HG02870 (cell line): Measurements from ENCODE around the gene SEC22A.

Source experiments
- ATAC-seq: cut with Tn5 transposase; IDR thresholded peaks from one replicate; pipeline ENCODE4 v1.9.1; 2021; ENCODE audit warnings: mild to moderate bottlenecking, moderate library complexity; ENCODE audit not compliant: unreplicated experiment

SEC22A gene

DNA sequence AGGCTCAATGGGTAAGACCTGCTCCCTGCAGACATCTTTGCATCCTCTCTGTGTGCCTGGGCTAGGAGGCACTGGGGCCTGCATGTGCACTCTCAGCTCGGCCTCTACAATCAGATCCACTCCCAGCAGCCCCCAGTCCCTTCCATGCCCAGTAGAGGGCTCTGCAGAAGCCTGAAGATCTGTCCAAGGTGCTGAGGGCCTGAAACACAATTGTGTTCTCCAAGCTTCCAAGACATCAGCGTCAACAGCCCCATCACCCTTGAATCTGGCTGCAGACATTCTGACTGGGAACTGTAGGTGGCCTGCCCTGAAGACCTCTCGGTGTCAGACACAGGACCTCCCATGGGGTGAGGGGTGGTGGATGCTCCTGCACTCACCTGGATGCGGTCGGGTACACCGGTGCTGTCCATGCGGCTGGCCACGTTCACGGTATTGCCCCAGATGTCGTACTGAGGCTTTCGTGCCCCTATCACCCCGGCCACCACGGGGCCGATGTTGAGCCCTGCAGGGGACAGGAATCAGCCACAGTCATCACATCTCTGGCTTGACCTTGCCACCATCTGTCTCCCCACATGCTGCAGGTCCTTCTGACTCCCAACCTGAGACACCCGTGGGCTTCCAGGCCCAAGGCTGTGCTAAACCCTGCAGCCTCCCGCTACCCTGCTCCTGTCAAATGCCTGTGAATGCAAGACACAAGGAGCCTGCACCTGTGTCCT lies 84.7 kb downstream of the SEC22A start:
- no peak for ATAC-seq

DNA sequence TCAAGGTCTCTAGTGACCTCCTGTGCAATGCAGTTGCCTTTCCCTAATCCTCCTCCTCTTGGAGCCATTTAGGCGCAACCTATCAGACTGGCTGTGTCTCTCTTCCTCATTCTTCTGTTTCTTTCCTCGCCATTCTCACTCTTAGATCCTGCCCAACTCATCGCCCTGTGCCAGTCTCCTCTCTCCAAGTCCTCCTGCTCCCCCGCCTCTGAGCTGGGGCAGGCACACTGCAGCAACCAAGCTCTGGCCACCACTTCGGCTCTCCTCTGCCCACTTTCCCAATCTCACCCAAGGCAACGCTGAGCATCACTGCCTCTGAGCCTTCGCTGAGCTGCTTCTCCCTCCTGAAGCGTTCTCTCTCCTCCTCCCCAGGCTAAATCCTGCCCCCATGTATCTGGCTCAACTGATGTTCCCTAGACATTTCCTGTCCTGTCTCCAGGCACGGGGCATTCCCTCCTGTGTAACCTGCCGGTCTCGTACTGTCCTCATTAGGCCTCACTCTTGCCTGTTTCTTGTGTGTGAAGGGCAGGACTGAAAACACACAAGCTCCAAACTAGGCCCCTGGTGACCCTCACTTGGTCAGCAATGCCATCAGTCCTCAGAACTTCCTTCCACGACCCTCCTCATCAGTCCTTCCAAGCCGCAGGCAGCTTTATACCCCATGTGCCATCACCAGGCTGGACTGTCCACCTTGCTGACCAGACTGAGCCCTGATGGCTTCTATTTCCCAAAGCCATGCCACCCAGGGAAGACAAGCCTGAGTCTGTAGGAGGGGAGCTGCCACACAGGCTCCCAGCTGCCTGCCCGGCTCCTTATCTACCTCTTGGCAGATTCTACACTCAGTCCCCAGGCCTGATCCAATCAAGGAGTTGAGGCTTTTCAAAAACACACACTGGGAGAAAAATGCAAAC lies 85.6 kb downstream of the SEC22A start:
- ATAC-seq: no peak

DNA sequence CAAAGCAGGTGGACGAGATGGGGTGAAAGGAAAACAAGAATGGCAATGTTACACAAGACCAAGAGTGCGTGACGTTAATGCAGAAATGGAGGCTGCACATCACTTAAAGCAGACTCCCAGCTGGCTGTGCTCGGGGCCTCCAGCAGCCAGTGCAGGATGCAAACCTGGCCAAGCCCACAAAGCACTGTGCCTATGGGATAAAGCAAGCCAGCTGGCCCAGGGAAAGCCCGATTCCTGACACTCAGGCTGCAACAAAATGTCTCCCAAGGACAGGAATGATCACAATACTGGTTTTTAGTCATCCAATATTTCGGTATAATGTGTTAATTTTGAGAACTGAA lies 86.2 kb downstream of the SEC22A start:
- no peak for ATAC-seq

DNA sequence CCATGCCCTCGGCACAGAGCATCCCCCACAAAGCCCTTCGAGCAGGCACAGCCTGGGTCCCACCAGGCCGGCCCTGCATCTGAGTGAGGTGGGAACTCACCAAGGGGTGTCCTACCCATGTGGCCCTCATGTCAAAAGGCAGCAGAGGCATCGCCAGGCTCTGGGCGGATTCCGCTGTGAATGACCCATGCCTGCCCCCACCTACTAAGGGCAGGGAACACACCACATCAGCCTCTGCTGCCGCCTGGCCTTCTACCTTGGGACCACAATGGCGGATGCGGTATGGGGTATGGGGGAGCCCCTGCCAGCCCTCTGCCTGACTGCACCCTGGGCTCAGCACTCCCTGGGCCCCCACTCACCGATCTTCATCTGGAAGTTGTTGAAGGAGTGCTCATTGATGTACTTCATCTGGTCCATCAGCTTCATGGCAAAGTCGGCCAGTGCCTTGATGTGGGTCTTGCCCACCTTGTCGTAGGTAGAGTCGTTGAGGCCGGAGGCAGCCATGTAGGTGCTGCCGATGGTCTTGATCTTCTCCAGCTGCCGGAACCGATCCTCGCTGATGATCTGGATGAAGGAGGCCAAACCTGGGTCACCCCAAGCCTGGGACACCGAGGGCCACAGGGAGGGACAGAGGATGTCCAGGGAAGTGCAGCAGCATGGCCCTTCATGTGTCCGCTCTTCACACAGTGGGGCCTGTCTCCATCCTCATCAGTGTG lies 87.8 kb downstream of the SEC22A start:
- ATAC-seq: no peak

DNA sequence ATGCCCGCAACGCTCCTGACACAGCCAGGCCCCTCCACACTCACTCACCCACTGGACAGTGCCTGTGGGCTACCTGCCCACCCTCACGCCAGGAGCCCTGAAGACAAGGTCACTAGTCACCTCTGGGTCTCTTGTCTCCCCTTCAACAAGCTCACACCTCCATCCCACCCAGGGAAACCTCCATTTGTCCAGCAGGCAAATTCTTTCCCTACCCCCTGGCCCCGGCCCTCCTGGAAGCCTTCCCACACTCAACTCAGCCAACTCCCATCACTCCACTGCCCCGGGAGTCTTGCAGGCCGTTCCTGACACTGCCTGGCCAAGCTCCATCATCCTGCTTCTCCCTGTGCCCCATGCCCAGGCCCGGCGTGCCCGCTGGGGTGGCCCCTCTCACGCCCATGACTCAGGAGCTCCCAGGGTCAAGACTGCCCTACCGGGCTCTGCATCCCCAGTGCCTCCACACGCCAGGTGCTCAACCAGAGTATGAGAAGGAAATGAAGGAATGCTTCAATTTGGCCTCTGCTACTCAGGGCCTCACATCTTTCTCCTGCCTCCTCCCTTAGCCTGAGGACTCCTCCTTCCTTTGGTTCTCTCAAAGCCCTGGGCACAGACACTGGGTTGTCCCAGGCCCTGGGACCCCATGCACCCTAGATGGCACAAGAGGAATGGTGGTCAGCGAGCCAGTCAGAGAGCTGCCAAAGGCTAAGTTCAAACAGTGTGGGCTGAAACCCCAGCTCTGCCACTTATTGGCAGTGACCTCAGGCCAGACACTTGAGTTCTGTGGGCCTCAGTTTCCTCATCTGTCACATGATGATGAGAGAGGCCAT lies 88.6 kb downstream of the SEC22A start:
- ATAC-seq: no peak

DNA sequence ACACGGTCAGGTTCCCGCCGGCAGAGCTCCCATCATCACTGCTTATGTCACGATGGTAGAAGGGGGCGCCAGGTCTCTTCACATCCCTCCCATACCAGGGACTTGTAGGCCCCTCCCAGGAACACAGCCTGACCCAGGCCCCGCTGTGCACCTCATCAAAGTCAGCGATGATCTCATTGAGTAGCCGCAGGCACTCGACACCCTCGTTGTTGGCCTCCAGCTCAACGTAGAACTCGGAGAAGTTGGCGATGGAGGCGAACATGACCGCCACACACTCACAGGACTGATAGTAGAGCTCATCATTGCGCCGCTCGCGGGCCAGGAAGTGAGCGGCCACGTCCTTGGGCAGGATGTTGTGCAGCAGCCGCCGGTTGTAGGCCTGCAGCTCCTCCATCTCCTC lies 89.2 kb downstream of the SEC22A start:
- ATAC-seq: no peak

DNA sequence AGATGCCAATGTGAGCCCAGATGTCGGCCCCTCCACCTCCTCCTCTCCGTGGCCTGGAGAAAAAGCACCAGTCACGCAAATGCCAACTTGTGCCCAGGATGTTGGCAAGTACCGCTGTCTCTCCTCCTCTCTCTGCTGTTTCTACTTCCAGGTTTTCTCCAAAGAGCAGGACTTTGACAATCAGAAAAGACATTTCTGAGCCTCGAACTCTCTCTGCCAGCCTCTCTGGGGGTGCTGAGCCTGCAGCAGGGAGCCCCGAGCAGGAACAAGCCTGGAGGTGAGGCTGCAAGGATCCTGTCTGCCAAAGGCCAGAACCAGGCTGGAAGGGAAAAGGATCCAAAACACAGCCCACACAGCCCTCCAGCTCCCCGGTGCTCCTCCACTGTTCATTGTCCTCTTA lies 89.7 kb downstream of the SEC22A start:
- ATAC-seq: no peak

DNA sequence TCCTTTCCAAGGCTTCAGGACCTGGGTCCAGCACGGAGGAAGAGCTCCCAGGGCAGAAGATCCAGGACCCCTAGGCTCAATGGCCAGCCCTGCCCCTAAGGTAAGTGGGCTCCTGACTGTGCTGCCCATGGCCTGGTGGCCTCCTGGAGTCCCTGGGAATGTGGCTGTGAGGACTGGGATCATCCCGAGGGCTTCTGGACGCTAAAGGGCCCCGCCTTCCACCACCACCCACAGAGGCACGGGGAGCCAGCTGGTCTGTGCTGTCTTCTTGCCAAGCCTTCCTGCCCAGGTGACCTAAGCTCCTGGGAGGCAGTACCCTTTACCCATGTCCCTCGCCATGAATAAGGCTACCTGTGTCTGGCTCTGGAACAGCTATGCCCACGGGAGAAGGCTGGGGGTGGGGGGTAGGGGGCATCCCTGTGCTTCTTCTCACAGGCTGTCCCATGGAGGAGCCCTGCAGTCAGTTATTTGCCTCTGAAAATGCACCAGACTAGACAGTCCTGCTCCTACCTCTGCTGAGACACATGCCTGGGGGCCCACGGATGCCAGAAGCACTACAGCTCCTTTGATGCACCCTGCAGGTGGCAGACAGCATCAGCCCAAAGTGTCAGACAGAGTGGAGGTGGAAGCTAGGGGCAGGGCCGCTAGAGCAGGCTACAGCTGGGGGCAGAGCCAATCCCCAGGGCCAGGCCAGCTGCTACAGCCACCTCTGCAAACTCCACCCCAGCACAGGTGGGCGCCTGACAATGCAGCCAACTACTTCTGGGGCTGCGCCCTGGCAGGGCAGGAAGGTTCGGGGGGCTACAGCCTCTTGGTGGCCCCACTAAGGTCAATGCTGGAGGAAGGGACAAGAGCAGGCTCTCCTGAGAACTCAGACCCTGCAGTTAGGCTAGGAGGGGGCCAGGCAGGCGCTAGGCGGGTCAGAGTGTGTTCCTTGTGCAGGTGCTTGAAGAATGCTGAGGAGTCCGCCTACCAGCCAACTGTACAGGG lies 90.9 kb downstream of the SEC22A start:
- ATAC-seq: no peak

DNA sequence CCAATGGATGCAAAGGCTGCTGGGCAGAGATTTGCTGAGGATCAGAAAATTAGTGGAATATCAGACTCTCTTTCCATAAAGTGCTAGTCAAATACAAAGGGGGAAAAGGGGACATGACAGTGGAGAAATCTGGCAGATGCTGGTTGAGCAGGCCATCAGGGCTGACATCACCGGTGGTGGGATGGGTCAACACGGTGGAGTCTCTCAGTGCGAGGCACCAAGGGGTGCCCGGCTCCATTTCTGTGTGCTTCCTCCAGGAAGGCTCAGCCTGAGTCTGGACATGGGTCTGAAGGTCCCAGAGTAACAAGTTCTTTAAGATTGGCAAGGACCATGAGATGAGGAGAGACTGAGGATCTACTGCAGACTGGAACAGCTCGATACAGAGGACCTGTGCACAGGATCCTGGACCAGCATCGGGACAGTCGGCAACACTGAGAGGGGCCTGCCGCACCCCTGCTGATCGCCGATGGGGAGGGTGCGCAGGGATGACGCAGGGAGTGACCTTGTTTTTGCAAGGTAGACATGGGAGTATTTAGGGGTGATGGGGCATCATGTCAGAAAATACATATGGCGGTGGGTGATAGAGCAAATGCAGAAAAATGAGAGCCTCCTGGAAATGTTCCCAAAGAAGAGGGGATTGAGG lies 92.7 kb downstream of the SEC22A start:
- no peak for ATAC-seq

DNA sequence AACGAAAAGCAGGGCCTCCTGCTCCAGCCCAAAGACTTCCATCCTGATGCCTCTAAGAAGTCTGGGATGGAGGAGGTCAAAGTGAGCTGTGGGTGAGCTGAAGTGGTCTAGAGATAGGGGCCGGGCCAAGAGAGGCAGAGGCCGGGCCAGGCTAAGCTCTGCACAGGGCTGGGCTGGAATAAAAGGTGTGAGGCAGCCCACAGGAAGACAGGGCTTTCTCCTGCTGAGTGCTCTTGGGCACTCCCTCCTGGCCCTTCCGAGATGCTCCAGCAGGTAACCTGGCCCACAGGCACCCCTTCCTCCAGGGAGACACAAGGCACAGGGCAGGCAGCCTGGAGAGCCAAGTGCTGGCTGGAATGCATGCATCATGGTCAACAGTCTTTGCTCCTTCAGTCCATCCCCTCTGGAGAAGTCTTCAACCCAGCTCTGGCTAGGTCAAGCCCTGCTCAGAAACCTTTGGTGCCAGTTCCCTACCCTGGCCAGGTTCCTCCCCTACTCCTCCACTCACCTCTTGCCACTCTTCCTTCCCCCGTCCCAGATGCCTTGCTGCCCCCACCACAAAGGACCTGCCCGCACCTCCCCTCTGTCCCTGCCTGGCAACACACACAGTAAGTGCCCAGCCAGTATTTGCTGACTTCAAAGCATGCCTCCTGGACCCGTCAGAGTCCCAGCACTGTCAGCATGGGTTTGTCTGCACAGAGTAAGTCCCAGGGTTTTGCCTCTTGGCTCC lies 93.6 kb downstream of the SEC22A start:
- no peak for ATAC-seq

DNA sequence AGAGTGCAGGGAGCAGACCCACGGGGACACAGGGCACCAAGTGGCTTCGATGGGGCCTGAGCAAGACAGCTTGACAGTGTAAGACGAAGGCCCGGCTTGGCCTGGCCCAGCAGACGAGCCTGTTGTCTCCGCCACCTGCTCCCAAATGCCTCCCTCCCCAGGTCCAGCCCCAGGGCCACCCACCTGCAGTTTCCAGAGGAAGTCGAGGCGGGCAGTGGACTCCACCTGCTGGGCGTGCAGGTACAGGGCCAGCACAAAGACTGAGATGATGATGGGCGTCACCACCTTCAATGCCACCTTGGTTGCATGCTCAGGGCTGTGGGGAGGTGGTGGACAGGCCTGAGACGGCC lies 94.1 kb downstream of the SEC22A start:
- ATAC-seq: no peak

DNA sequence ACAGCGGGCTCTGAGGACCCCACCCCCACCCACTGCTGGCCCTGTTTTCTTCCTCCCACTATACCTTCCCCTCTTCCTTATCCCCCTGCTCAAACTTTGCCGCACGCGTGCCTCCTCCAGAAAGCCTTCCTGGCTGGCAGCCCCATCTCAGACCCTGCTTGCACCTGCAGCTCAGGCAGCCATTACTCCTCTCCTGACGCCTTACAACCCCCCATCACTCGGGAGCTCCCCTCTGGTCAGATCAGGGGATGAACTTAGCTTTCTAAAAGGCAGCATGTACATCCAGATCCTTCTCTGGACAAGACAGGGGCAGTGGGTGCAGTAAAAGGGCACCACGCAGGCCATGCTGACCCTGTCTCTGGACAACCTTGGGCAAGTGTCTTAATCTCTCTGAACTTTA lies 94.5 kb downstream of the SEC22A start:
- ATAC-seq: no peak

DNA sequence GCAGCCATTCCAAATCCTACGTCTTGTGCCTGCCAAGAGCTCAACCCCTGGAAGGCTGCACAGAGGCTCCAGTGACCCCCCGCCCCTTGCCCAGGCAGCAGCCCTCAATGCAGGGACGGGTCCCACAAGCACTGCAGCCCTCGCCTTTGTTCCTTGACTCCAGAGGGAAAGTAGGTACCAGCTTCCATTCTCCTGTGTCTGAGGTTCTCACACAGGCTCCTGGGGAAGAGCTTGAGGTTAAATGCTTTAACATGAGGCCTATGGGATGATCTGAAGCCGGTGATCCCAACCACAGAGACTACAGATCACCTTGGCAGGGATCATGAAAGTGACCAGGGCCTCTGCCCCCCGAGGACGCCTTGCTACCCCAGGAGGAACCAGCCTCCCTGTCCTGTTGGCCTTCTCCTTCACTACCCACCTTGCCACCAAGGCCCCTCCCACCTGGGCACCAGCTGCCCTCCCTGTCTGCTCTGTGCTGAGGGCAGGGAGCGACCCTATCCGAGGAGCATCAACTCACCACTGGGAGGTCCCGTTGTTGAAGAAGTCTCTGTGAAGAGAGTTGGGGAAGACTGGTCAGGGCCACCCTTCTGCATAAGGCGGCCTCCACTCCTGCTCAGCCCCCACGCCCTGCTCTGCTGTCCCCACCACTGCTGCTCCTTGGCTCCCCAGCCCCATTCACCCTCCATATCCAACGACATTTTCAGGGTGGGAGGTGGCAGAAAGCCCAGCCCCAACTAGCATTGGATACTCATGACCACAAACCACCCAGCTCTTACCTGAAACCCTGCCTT lies 95.3 kb downstream of the SEC22A start:
- no peak for ATAC-seq

DNA sequence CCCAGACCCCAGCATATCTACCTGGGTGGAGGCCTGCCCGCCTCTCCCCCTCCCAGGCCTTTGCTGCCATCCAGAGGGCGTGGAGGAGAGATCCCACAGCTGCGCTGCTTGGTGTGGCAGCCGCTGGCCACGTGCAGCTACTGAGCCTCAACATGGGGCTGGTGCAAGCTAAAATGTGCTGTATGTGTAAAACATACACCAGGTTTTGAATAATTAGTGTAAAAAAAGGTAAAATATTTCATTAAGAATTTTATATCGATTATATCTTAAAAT lies 95.8 kb downstream of the SEC22A start:
- no peak for ATAC-seq

DNA sequence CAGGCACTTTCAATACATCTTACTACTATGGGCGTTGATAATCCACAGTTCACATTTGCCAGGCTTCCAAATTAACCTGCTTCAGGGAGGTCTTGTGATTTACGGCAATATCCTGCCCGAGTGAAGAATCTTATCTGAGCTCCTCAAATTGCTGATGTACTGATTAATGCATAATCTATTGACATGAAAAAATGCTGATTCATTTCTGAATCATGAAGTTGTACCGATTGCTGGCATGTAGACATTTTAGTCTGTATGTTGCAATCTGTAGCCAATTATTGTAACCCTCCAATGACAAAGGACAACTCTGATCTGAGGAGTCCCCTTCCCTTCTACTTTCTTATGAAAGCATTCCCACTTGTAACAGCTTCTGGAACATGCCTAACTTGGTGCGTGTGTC lies 97.2 kb downstream of the SEC22A start:
- ATAC-seq: no peak

DNA sequence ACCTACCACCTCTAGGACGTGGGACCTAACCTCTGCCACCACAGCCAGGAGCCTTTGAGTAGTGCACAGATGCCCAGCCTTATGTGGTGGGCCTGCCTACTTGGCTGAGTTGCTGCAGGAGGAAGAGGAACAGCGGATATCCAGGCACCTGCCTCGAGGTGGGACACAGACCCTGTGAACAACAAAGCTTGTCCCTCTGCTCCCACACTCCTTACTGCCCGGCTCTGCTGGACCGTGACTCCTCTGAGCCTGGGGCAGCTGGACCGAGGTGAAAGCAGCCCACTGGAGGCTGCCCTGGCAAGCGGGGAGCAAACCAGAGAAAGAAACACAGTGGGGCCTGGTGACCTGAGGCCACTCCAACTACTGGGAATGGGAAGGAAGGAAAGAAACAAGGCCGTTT lies 97.8 kb downstream of the SEC22A start:
- ATAC-seq: no peak

DNA sequence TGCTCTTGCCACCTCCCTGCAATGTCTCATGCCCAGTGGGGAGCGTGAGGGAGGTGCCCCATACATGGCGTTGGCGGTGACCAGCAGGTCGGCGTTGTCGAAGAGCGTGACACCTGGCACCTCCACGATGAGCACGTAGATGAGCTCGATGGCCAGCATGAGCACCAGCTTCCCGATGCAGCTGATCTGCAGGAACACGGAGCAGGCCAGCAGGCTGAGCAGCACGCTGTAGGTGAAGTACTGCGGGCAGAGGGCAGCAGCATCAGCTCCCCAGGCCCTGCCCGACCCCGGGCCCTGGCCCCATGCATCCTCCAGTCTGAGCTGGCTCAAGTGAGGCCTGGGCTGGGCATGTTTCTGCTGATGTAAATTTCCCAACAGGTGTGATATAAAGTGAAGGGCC lies 98.3 kb downstream of the SEC22A start:
- ATAC-seq: no peak

DNA sequence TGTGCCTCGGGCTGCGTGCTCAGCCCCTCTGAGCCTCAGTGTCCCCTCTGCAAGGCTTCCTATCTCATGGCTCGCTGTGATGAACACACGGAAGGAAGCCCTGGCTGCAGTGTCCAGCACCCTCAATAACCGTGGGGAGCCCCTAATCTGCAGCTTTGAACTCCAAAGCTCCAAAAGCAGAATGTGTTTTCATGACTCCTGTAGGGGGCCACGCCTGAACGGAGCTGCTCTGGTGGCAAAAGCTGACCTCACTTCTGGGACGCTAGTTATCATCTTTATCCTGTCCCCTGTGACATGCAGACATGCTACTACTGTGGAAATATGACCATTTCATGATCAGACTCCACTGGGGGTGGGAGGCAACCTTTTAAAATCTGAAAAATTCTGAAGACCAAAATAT lies 98.8 kb downstream of the SEC22A start:
- no peak for ATAC-seq
